NB4 (cell line): ENCODE measurements around the gene PLXDC1.

Source experiments
- DNase-seq: peaks from one replicate; pipeline ENCODE4 v3.0.0; 2010; ENCODE audit warnings: low read depth
- H3K4me3 ChIP-seq: one replicate; pipeline ENCODE4 v1.5.1; 2011; ENCODE audit warnings: mild to moderate bottlenecking, low read depth, low read length, moderate library complexity
- CTCF ChIP-seq: IDR thresholded peaks from one replicate; pipeline ENCODE4 v1.5.1; 2012; ENCODE audit warnings: low read depth, low read length
- MAX ChIP-seq: IDR thresholded peaks from 2 replicates; pipeline ENCODE4 v1.6.1; 2011; ENCODE audit warnings: low read depth, low read length
- MYC ChIP-seq: IDR thresholded peaks from 2 replicates; pipeline ENCODE4 v1.6.1; 2011; ENCODE audit warnings: low read depth, low read length
- POLR2A ChIP-seq: IDR thresholded peaks from 2 replicates; pipeline ENCODE4 v1.6.1; 2011; ENCODE audit warnings: mild to moderate bottlenecking; ENCODE audit not compliant: insufficient read length; ENCODE audit errors: extremely low read depth

Gene PLXDC1

GRCh38 chr17:39147221-39148185, 3.9 kb downstream of the PLXDC1 start:
- TF ChIP-seq MYC (no peak), MAX (no peak), CTCF (no peak), POLR2A (no peak)
- DNase-seq = peak; percentile 50
- H3K4me3 ChIP-seq = no peak overlapping the region

- no peak overlapping the region for H3K4me3 ChIP-seq
- TF ChIP-seq CTCF = no peak
- no peak for TF ChIP-seq POLR2A
- TF ChIP-seq MYC = no peak
- no peak for TF ChIP-seq MAX
These were observed 5.2 kb downstream of the PLXDC1 start for GRCh38 chr17:39146273-39146672.

GRCh38 chr17:39145143-39145542, 6.3 kb downstream of the PLXDC1 start:
- DNase-seq = no peak
- TF ChIP-seq CTCF (no peak), MYC (no peak), MAX (no peak), POLR2A (no peak)
- no peak overlapping the region for H3K4me3 ChIP-seq

More at GRCh38 chr17:39146273-39146672, 5.2 kb downstream of the PLXDC1 start:
- DNase-seq = no peak

GRCh38 chr17:39144416-39144840, 7.0 kb downstream of the PLXDC1 start:
- no peak for DNase-seq
- TF ChIP-seq POLR2A = no peak
- no peak for TF ChIP-seq MAX
- no peak for TF ChIP-seq MYC

GRCh38 chr17:39143552-39144093, 7.8 kb downstream of the PLXDC1 start:
- no peak for DNase-seq
- no peak overlapping the region for H3K4me3 ChIP-seq
- TF ChIP-seq MYC (no peak), POLR2A (no peak), MAX (no peak), CTCF (no peak)

More at GRCh38 chr17:39144416-39144840, 7.0 kb downstream of the PLXDC1 start:
- no peak overlapping the region for H3K4me3 ChIP-seq

GRCh38 chr17:39141915-39142664, 9.3 kb downstream of the PLXDC1 start:
- H3K4me3 ChIP-seq = no peak overlapping the region
- TF ChIP-seq CTCF = no peak
- DNase-seq = no peak
